Measurements from ENCODE around the gene DRC1. TPM values are rescaled to one million over a fixed set of nuclear protein-coding genes. Genes with fewer than 3 reads are reported as not detected.

The DRC1 gene
- total and polyA plus RNA-seq, 2 of the 13 experiments (the other 11 are each of a cell fraction or from before 2014, with no cell fraction given), result 0.07 TPM; not detected in 1

- Histone ChIP-seq H3K4me1 (ENCODE audit: insufficient read depth, low read length) (peaks cover 19% of the 10 kb centered on the region), H3K4me2 (ENCODE audit: low read depth, low read length) (no peak overlapping the region), H4K20me1 (ENCODE audit: insufficient read depth, low read length) (no peaks in the 10 kb centered on the region), H3K79me2 (ENCODE audit: insufficient read depth, low read length) (no peaks in the 10 kb centered on the region), H3K4me3 (replicated peaks in 1 of 3; ENCODE audit: insufficient read depth in 1 of 3, low read depth in 2 of 3, low read length in 3 of 3) (no peak overlapping the region), H3K9me3 (ENCODE audit: low read length) (no peaks in the 10 kb centered on the region), H2AFZ (ENCODE audit: low read length) (no peak overlapping the region), H3K9ac (ENCODE audit: insufficient read depth, low read depth, low read length) (no peak overlapping the region), H3K36me3 (replicated peaks in 1 of 2; ENCODE audit: control insufficient read depth in 1 of 2, insufficient read depth in 2 of 2, low read length in 2 of 2) (no peaks in the 10 kb centered on the region), H3K27me3 (ENCODE audit: control insufficient read depth in 1 of 2, insufficient read depth in 2 of 2, low read length in 2 of 2) (peaks cover 0 to 16% of the 10 kb centered on the region in 2 experiments; a peak in 1 of 5 replicates), H3K27ac (ENCODE audit: extremely low read length, insufficient read depth, low read length) (no peak overlapping the region)
- FAIRE-seq (no peak), ATAC-seq (no peak), DNase-seq (ENCODE audit: low spot score) (no peak)
- no TSS peak for BruUV-seq (replicated peaks)
- in situ Hi-C loops (cut with HindIII; ENCODE audit: extremely low pct_ligation_motif_present, low pct_unique_long_range_greater_than_20kb) (no loop called here), intact Hi-C loops (cut with micrococcal nuclease; ENCODE audit: unreplicated experiment) (no loop called here)
- TF ChIP-seq PHB2 (IDR thresholded peaks at IDR 0.05; ENCODE audit: partially characterized antibody), result no peak
- TF ChIP-seq ZNF451 (CRISPR knock-in tag; IDR thresholded peaks at IDR 0.05), result no peak
- TF ChIP-seq CSRNP1 (CRISPR knock-in tag; IDR thresholded peaks at IDR 0.05), result no peak
- TF ChIP-seq ETV5 (CRISPR knock-in tag; IDR thresholded peaks at IDR 0.05; ENCODE audit: borderline replicate concordance), result no peak
- no peak for TF ChIP-seq HNRNPUL1 (IDR thresholded peaks at IDR 0.05; ENCODE audit: low read depth, low read length)
- TF ChIP-seq PCBP2 (optimal IDR thresholded peaks at IDR 0.05; ENCODE audit: low read depth, low read length, poor library complexity, severe bottlenecking), result no peak
- no peak for TF ChIP-seq SP4 (CRISPR knock-in tag; IDR thresholded peaks at IDR 0.05)
- no peak for TF ChIP-seq TERF1 (CRISPR knock-in tag; IDR thresholded peaks at IDR 0.05)
- no peak for TF ChIP-seq NFAT5 (CRISPR knock-in tag; IDR thresholded peaks at IDR 0.05)
- no peak for TF ChIP-seq GRHL1 (CRISPR knock-in tag; conservative IDR thresholded peaks at IDR 0.05)
- no peak for TF ChIP-seq ZFY (CRISPR knock-in tag; IDR thresholded peaks at IDR 0.05)
- TF ChIP-seq ZNF746 (CRISPR knock-in tag; IDR thresholded peaks at IDR 0.05), result no peak
- WGBS (ENCODE audit: low lambda C conversion rate), result 95% methylated on average over 1 of the region's 1 CpG
- ChIA-PET CTCF (ENCODE audit: low intra/inter-chr PET ratio, low total read pairs) (no interaction called here), POLR2A (no interaction called here)
These were observed 50.0 kb downstream of the DRC1 start for GRCh38 chr2:26451700-26452099.
